CD4-positive, alpha-beta T cell treated with Interleukin-17A for 4 hours (primary cell): Measurements from ENCODE around the gene TTLL6.
A peak's percentile ranks its signal among the peaks of the same experiment; 100 is the strongest.
"Not testable (repeated sequence)": the region's sequence is repeated elsewhere in the genome, so short reads cannot be mapped to it uniquely, and the experiment has no call there.

ENCODE experiments used
- DNase-seq: peaks from one replicate; pipeline ENCODE4 v3.0.0-alpha.2; 2020; ENCODE audit warnings: mixed read lengths

The TTLL6 gene

DNA sequence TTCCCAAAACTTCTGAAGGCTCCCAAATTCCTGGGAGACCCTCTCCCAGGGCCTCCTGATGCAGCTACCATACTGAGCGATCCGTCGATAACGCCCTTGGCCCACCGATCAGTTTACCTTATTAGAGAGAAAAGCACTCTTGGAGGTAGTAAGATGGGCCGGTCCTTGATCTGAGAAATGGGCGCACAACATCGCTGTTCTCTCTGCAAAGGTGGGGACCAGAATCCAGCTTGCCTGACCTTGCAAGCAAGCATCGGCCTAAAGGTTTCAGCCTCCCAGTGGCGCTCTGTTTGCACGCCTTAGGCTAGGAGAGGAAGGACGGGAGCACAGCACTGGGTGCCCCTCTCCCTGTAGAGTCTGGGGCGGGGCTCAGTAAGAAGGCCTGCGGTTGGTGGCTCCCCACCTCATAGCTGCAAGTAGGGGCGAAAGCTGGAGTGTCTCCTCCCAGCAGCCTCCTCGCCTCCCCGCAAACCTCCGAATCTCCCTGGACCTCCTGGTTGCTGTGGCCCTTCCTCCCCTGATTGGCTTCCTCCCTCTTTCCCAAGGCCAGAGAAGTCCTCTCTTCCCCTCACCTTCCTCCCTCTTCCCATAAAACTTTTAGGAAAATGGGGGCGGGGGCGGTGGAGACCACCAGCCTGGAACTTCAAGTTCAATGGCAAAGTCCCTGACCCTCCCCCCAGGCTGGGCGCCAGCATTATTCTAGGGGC is 94.7 kb downstream of the TTLL6 start, which contains the start of gene PRAC1:
Gene PRAC1, minus strand, starts transcription at position 318 of the 707 bp plus-strand sequence. Its CDS starts 126 bp downstream, at position 192.
- no peak for DNase-seq

DNA sequence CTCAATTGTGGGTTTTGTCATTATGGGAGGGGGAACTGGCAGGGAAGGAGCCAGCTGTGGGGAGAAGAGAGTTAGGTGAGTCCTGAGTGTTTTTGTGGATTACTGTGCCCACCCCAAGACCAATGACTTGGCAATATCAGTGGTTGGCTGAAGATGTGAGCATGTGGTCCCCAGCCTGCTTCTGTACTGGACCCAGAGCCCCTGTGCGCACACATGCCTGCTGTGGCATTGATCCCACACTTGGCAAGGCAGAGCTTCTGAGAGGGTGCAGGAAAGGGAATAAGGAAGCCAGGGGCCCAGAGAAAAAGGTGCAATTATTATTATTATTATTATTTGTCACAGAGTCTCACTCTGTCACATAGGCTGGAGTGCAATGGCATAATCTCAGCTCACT is 96.0 kb downstream of the TTLL6 start:
- DNase-seq: no peak

DNA sequence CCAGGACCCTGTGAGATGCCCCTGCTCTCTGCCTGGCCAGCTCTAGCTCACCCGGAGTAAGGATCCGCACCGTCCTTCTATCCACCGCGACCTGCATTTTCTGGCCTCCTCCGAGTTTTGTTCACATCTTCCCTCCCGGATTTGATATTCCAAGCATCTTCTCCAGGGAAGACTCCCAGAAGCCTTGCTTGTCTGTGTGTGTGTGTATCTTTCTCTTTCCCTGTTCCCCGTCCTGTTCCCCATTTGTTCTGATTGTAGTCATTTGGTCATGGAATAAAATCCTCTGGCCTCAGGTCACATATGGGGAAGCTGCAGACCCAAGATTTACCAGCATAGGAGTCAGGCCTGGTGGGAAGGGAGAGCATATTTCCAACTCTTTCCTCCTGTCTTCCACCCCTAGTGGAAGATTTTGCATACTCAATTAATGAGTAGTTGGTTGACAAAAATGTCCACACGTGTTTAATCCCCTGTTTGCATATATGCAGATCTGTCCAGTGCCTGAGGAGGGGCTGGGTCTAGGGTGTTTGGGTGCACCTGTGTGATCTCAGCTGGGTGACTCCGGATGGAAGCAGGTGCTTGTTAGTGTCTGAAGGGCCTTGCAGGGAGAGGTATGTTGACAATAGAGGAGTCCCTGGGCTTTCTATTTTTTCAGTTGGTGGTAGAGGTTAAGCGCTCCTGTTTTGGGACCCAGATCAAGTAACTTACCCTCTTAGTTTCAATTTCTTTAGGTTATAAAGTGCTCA is 96.6 kb downstream of the TTLL6 start:
- no peak for DNase-seq

DNA sequence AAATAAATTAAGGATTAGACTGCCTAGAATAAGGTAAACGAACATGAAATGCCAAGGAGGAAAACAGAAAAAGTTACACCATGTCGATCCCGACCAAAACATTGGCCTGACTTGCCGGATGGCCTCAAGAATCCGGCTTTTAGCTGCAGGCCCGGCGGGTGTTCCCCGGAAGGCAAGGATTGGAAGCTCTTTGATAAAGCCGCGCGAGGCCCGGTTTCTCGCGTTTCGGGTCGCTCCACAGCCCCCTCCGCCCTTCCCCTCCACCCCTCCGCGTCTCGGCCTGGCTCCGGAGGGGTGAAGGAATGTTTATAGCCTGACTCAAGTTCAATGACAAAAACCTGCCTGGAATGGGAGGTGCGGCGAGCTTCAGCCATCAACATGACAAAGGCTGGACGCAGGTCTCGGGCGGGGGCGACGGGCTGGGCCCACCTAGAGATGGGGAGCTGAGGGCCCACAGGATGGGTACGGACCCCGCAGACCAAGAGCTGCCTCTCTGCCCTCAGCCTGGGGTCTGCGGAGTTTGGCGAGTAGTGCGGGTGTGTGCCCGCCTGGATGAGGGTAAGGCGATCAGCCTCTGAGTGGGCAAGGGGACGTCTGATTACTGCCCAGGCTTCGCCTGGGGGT is 97.3 kb downstream of the TTLL6 start:
- DNase-seq: peak; percentile 11

DNA sequence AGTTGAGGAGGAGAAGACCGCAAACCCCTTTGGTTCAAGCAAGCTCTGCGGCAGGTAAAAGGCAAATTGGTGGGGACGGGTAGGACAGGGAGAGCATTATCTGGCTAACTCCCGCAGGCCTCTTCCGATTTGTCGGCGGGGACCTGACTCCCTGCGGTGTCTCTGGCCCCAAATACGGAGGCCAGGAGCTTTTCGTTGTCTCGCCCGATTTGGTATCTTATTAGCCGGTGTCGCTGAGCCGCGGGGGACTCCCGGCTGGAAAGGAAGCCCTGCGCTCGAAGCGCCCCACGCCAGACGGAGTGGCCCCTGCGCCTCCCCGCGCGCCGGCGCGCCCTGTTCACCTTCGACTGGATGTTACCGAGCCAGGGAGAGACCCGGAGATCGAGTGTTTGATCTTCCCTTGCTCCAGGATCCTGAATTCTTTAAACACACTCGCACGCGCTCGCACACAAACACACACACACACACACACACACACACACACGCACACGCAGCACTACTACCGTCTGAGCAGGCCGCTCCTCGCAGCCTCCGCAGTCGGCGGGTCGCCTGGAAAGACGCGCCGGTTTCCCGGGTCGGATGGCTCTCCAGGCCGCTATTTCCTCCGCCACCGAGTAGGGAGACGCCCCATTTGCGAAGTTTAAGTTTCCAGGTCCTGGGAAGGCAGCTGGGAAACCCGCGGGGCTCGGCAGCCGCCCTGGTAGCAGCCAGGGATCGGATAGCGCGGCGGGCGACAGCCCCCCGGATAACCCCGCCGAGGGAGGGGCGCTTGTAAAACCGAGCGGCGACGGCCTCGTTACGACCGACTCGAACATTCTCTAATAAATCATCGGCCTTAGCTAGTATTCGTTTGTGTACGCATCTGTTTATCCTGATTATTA is 98.0 kb downstream of the TTLL6 start:
- peak; percentile 13 for DNase-seq

DNA sequence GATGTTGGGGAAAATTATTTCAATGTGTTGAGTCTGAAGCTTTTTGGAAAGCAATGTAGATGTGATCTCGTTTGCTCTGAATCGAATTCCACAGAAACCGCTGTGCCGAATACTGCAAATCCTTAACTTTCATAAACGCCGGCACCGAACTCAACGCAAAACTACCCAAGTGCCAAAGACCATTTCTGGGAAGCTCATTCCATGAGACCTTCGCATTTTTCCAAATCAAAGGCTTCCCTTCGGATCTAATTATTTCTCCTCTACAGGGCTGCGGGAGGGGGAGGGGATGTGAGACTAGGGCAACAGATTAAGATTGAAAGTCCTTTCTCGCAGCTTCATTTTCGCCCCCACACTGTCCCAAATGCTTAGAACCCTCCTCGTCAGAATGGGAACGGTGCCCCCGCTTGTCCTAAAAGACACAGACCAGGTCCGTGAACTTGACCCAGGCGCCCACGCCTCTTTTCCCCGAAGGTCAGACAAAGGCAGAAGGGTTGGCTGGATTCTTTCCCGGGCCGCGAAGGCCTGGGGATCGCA is 98.7 kb downstream of the TTLL6 start:
- DNase-seq: no peak

DNA sequence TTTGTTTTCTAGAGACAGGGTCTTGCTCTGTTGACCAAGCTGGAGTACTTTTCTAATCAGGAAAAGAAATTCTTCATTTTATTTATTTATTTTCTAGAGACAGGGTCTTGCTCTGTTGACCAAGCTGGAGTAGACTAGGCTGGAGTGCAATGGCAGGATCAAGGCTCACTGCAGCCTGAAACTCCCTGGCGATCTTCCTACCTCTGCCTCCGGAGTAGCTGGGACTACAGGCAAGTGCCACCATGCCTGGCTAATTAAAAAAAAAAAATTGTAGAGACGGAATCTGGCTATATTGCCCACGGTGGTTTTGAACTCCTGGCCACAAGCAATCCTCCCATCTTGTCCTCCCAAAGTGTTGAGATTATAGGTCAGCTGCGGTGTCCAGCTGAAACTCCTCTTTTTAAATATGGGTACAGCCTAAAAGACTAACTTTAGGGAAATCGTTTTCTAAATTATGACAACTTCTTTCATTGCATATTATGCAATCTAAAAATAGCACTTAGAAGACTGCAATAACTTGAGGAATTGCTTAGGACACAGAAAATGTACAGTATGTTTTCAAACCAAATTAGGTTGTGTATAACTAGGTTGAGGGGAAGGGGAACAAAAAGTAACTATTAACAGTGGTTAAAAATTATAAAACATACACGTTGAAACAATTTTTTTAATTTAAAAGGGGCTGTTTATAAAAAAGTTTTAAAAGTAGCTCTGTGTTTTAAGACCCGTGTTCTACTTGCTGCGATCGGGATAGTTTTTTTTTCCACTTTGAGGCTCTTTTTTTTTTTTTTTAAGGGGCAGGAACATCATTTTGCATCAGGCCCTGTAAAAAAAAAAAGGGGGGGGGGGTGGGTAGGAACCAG is 99.4 kb downstream of the TTLL6 start:
- DNase-seq: no peak

DNA sequence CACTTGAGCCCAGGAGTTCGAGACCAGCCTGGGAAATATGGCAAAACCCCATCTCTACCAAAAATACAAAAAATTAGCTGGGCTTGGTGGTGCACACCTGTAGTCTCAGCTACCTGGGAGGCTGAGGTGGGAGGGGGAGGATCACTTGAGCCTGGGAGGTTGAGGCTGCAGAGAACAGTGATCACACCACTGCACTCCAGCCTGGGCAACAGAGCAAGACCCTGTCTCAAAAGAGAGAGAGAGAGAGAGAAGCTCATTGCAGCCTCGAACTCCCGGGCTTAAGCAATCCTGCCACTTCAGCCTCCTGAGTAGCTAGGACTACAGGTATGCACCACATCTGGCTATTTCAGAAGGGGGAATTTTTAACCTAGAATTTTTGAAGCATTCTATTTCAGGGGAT is 100.5 kb downstream of the TTLL6 start:
- not testable (repeated sequence) for DNase-seq

DNA sequence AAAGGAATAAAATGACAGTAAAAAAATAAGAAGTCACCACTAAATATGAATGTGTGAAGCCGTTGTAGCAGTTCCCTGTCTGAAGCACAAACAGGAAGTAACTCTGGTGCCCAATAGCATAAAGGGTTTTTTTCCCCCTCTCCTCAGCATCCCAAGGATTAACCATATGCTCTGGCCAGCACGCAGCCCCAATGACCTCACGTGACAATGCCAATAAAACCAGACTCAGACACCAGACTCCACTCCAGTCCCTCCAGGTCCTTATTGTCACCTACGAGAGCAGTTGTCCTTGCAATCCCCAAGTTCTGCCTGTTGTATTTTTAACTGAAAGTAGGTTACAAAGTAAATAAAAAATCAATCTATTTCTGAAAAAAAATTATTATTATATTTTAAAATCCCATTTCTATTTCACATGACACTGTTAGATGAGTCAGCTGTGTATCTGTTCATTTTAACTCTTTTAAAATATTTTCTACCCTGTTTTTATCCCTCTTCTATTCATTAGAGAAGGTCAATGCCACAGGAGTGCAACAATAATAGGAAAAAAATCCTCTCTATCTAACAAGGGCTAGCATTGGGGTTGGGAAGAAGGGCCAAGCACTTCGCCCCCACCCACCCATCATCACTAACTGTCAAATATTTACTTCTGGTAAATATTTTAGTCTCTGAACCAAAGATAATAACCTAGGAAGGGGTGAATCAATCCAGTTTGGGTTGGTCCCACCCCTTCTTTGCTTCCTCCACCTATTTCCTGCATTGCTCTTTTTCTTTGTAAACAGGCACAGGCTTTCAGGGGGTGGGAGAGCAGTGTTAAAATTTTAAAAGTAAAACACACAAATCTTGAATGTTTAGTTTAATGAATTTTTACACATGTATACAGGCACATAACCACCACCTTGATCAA is 101.3 kb downstream of the TTLL6 start:
- DNase-seq: no peak
